HG03097 (cell line): ENCODE data around the gene FOLH1.
"Not testable (repeated sequence)": the region's sequence is repeated elsewhere in the genome, so short reads cannot be mapped to it uniquely, and the experiment has no call there.

Experiments
- ATAC-seq: cut with Tn5 transposase; IDR thresholded peaks from one replicate; pipeline ENCODE4 v1.9.1; 2021; ENCODE audit not compliant: unreplicated experiment, low FRiP score

The FOLH1 gene

DNA sequence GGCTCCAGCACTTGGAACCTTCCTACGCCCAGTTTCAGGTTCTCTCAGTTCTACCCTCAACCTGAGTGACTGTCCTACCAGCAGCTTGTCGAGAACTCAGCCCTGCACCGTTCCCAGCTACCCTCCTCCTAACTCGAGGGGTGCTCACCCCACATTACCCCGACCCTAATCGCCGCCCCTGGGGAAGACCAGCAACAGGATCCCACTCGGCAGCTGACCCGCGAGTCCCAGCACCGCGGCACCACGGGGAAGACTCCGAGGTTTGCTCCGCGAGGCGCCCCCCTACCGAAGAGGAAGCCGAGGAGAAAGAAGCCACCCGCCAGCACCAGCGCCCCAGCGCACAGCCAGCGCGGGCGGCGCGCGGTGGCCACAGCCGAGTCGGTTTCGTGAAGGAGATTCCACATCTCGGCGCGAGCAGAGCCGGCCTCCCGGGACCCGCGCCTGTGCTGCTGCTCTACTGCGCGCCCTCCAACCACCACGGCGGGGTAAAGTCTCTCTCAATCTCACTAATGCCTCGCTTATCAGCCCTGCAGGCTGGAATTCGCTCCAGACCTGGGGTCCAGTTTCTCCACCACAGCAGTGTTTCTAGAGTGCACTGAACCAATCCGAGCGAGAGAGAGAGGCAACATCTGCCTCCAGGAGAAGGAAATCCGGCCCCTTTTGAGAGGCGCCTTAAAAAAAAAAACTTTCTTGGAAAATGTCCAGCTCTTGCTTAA lies at the start of gene FOLH1:
Gene FOLH1 (minus strand): TSS at position 597 of the 716 bp plus-strand sequence. CDS start 193 bp downstream, at position 404.
- no peak for ATAC-seq

GRCh38 chr11:49255148-49255547 lies 46.7 kb upstream of the FOLH1 start:
- not testable (repeated sequence) for ATAC-seq

GRCh38 chr11:49251212-49251611 lies 42.8 kb upstream of the FOLH1 start:
- ATAC-seq: not testable (repeated sequence)

DNA sequence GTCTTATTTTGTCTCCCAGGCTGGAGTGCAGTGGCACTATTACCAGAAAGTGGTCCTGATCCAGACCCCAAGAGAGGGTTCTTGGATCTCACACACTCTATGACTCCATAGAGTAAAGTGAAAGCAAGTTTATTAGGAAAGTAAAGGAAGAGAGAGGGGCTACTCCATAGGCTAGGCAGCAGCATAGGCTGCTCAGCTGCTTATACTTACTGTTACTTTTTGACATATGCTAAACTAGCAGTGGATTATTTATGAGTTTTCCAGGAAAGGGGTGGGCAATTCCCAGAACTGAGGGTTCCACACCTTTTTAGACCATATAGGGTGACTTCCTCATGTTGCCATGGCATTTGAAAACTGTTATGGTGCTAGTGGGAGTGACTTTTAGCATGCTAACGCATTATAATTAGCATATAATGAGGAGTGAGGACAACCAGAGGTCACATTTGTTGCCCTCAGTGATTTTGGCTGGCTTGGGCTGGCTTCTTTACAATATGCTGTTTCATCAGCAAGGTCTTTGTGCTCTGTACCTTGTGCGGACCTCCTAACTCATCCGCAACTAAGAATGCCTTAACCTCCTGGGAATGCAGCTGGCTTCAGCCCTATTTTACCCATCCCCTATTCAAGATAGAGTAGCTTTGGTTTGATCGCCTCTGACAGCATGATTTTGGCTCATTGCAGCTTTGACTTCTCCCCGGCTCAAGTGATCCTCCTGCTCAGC lies 42.2 kb upstream of the FOLH1 start:
- not testable (repeated sequence) for ATAC-seq

- not testable (repeated sequence) for ATAC-seq
Measured at GRCh38 chr11:49249363-49249762, 41.0 kb upstream of the FOLH1 start.

DNA sequence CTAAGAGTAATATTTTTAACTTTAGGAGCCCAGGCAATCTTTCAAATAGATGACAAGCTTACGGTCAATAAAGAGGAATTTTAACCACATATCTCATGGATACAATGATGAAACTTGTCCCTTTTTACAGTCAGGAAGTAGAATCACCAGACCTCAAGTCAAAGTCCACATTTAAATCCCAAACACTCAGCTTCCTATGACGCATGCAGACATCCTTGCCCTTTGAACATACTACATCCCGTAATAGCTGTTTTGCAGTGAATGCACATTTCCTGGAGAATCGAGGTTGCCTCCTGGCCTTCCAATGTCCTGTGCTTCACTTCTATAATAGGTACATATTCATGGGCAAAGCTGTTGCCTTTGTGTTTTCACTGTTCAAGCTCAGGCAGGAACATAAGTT lies 25.3 kb upstream of the FOLH1 start:
- not testable (repeated sequence) for ATAC-seq

GRCh38 chr11:49233019-49233418 lies 24.6 kb upstream of the FOLH1 start:
- not testable (repeated sequence) for ATAC-seq

GRCh38 chr11:49231725-49232124 lies 23.3 kb upstream of the FOLH1 start:
- ATAC-seq: not testable (repeated sequence)

GRCh38 chr11:49230534-49230933 lies 22.1 kb upstream of the FOLH1 start:
- ATAC-seq: not testable (repeated sequence)

GRCh38 chr11:49230001-49230400 lies 21.6 kb upstream of the FOLH1 start:
- ATAC-seq: not testable (repeated sequence)

DNA sequence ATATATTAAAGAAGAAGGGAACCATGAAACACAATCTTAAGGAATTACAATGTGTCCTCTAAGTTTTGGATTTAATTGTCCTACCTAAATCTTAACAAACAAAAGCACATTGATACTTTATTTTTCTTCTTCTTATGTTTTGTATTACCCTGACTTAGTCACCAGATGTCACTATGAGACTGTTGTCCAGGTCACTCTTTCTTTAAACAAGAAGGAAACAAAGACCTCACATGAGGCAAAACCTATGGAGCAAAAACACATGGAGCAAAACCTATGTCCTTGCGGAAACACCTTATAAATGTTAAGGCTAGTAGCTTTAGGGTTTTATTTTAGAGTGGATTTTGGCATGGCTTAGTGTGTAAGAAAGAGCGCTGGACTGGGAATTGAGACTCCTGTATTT lies 20.7 kb upstream of the FOLH1 start:
- not testable (repeated sequence) for ATAC-seq

- ATAC-seq: not testable (repeated sequence)
Measured at GRCh38 chr11:49225255-49225785, 16.9 kb upstream of the FOLH1 start.

DNA sequence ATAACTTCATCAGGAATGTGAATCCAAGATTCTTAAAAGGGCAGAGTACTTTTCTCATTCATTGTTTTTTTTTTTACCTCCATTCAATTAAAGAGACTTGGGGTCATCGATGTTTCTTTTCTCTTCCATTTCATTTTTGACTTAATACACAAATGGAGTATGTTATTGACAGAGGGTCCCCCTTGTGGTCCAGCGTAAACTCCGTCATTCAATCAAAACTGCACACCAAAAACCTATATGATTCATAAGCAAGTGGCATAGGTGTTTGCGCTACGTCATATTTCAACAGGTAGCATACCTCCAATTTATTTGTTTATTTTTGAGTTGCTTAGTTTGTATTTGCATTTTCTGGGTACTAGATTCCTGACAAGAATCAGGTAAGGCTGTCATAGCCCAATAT lies 12.7 kb upstream of the FOLH1 start:
- no peak for ATAC-seq

DNA sequence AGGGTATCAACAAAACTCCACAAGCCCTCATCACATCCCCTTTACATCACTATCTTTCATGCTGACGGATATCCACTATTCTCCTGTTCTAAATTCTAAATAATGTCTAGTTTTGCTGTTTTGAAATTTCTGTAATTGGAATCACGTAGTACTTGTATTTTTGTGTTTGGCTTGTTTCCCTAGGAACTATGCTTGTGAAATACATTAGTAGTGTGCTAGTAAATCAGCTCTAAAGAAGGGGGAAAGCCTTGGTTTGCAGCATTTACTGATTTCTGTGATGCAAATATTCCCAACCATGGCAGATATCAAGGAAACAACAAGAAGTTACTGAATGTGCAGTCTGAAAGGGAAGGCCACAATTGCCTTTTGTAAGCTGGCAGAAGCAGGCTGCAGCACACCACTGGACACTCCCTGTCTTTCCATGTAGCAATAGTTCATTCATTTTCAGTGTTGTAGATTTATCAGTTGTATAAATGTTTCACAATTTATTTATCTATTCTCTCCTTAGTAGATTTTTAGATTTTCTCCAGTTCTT lies 4.7 kb upstream of the FOLH1 start:
- no peak for ATAC-seq

DNA sequence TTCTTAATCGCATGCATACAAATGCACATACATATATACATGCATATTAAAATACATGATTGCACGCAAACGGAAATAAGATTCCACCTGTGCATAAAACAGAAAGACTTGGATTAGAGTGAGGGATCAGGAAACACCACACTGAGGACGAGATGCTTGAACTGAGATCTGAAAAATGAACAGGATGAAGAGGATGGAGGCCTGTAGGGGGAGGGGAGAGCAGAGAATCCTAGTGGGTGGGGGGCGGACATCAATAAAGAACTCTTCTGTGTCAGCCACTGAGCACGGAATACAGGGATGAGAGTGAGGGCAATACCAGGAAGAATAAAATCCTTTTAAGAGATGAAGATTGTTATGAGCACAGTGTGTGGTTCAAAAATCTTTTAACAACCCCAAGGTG lies 1.4 kb downstream of the FOLH1 start:
- ATAC-seq: not testable (repeated sequence)

GRCh38 chr11:49202287-49202976 lies 6.0 kb downstream of the FOLH1 start:
- no peak for ATAC-seq

GRCh38 chr11:49196775-49197174 lies 11.6 kb downstream of the FOLH1 start:
- ATAC-seq: not testable (repeated sequence)

DNA sequence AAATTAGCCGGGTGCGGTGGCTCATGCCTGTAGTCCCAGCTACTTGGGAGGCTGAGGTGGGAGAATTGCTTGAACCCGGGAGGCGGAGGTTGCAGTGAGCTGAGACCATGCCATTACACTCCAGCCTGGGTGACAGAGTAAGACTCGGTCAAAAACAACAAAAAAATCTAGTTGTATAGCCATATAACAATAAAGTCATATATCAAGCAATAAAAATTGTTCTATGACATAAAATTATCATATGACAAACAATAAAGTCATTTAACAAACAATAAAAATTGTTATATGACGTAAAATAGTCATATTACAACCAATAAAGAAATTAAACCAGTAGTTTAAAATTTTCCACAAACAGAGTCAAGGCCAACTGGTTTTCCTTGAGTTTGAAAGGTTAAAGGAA lies 12.4 kb downstream of the FOLH1 start:
- not testable (repeated sequence) for ATAC-seq

DNA sequence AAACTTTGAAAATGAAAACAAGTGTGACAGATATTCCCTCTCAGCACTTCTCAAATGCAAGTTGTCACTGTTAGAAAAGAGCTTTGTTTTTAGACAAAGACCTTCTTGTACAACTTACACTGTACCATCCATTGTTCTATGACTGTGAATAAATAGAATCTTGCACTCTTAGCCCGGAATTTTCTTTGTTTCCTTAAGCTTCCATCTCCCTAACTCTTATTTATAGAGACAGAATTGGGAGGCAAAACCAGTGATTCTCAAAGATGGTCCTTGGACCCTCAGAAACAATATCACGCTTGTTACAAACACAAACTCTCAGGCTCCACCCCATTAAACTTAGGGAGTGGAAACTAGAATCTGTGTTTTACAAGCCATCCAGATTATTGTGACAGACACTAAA lies 18.1 kb downstream of the FOLH1 start:
- not testable (repeated sequence) for ATAC-seq

GRCh38 chr11:49186225-49186624 lies 22.2 kb downstream of the FOLH1 start:
- not testable (repeated sequence) for ATAC-seq

DNA sequence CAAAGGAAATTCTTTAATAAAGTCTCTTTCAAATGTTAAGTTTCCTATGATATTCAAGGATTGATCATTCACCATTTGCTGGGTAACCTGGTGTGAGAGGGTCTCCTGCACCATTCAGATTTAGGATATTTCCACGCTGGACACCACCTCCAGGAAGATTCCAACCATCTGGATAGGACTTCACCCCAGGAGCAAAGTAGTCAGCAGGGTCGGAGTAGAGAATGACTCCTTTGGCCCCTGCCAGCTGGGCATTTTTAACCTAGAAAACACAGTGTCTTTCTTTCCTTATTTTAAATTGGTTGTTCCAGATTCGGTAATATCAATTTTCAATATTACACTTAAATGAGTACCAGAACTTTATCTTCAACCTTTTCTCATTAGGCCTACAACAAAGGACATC lies 22.8 kb downstream of the FOLH1 start:
- ATAC-seq: not testable (repeated sequence)
